ENCODE data around the gene RNF223. TPM values are rescaled to one million over a fixed set of nuclear protein-coding genes. Genes with fewer than 3 reads are reported as not detected.

The RNF223 gene
- total RNA-seq (under 1 TPM in 4 of 6 donors, not detected in 2; 0.12 to 0.37 (median 0.16) TPM), polyA plus RNA-seq (under 1 TPM; 0.05 to 0.34 TPM)

GRCh38 chr1:1073743-1074587 is at the start of gene RNF223:
RNF223 (minus strand) TSS chr1:1074306; CDS start chr1:1072566, 1,740 bp downstream.
- intact Hi-C loops (cut with DNase I) = no loop called here
- Histone ChIP-seq H3K27ac (peak within 1 kb of the TSS in 2 of 4 donors; percentile 35 to 41), H3K36me3 (no peaks in the 10 kb centered on the region), H3K4me1 (no peaks in the 10 kb centered on the region), H3K9me3 (no peaks in the 10 kb centered on the region), H3K27me3 (no peaks in the 10 kb centered on the region), H3K4me3 (no peak within 1 kb of the TSS)
- TF ChIP-seq CTCF (IDR thresholded peaks at IDR 0.05) = no peak
- FAIRE-seq (no peak), ATAC-seq (peak; percentile 23 to 55 (median 44)), DNase-seq (peak in 3 of 6 donors; percentile 48 to 83 (median 69))
- WGBS, 2 donors = 32 to 38% methylated on average over 33 to 35 of the region's 35 CpGs

- Histone ChIP-seq H3K27me3 (no peaks in the 10 kb centered on the region), H3K9me3 (no peaks in the 10 kb centered on the region), H3K36me3 (no peaks in the 10 kb centered on the region), H3K4me1 (peaks cover 10 to 14% (median 11%) of the 10 kb centered on the region in 3 donors), H3K27ac (no peak overlapping the region), H3K4me3 (no peak overlapping the region)
- peak in 3 of 6 donors; percentile 11 to 48 (median 14) for DNase-seq
- no peak for FAIRE-seq
- ATAC-seq = no peak
- WGBS, 2 donors = 75 to 80% methylated on average over 18 of the region's 18 CpGs
- TF ChIP-seq CTCF (IDR thresholded peaks at IDR 0.05) = no peak
- intact Hi-C loops (cut with DNase I) = loop anchor here (5.0 to 10.0 kb wide), 3 partner anchors 122 to 172 kb away; partner anchors contain the start of gene C1QTNF12 (in 1 of the 3)
Measured at GRCh38 chr1:1122981-1123480, 48.9 kb upstream of the RNF223 start.

GRCh38 chr1:1122078-1122811 is 48.1 kb upstream of the RNF223 start:
- WGBS, 2 donors = 12 to 15% methylated on average over 27 to 39 of the region's 39 CpGs
- intact Hi-C loops (cut with DNase I) = loop anchor here (5.0 to 10.0 kb wide), 3 partner anchors 123 to 173 kb away; partner anchors contain the start of gene C1QTNF12 (in 1 of the 3)
- peak; percentile 82 to 88 (median 86) for TF ChIP-seq CTCF (IDR thresholded peaks at IDR 0.05)
- no peaks in the 10 kb centered on the region for H3K36me3 ChIP-seq
- no peak overlapping the region for H3K27ac ChIP-seq
- H3K4me1 ChIP-seq = peaks cover 10 to 12% (median 11%) of the 10 kb centered on the region in 3 donors
- DNase-seq (peak; percentile 74 to 96 (median 87)), ATAC-seq (peak; percentile 89 to 94 (median 93)), FAIRE-seq (no peak)
- H3K4me3 ChIP-seq = peak overlapping the region in 1 of 4 donors; percentile 13
- no peaks in the 10 kb centered on the region for H3K9me3 ChIP-seq
- H3K27me3 ChIP-seq = no peaks in the 10 kb centered on the region

GRCh38 chr1:1121611-1122077 is 47.5 kb upstream of the RNF223 start:
- Histone ChIP-seq H3K4me3 (peak overlapping the region in 1 of 4 donors; percentile 13), H3K4me1 (peaks cover 10 to 12% (median 11%) of the 10 kb centered on the region in 3 donors), H3K27ac (no peak overlapping the region), H3K36me3 (no peaks in the 10 kb centered on the region), H3K9me3 (no peaks in the 10 kb centered on the region), H3K27me3 (no peaks in the 10 kb centered on the region)
- FAIRE-seq (no peak), ATAC-seq (peak; percentile 24 to 42 (median 32)), DNase-seq (peak in 3 of 6 donors; percentile 17 to 79 (median 40))
- 30 to 31% methylated on average over 12 to 15 of the region's 15 CpGs for WGBS, 2 donors
- no peak for TF ChIP-seq CTCF (IDR thresholded peaks at IDR 0.05)
- intact Hi-C loops (cut with DNase I) = loop anchor here (5.0 to 10.0 kb wide), 3 partner anchors 123 to 173 kb away; partner anchors contain the start of gene C1QTNF12 (in 1 of the 3)
